ENCODE data around the gene UHRF2. TPM values are rescaled to one million over a fixed set of nuclear protein-coding genes. Genes with fewer than 3 reads are reported as not detected.

The UHRF2 gene
- total and polyA plus RNA-seq, 3 donors from 2014 or later: 36.4 to 59.2 (median 56.1) TPM

DNA sequence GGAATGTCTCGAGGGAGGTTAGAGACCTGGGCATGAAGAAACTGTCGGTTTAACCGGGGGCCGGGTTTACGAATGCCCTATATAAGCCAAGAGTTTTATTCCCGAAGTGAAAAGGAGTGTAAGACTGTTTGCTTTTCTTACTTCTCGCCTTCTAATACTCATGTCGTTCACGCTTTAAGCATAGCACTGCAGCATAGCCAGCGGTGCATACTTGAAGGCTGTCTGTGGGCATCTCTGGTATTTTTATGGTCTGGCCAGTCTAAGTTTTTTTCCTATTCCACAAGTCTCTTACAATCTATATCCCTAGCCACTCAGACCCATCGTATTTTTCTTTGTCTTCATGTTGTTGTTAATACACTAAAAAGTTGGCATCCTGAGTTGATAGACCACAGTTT is 1.2 kb downstream of the UHRF2 start:
- TF ChIP-seq, protein P1, sequence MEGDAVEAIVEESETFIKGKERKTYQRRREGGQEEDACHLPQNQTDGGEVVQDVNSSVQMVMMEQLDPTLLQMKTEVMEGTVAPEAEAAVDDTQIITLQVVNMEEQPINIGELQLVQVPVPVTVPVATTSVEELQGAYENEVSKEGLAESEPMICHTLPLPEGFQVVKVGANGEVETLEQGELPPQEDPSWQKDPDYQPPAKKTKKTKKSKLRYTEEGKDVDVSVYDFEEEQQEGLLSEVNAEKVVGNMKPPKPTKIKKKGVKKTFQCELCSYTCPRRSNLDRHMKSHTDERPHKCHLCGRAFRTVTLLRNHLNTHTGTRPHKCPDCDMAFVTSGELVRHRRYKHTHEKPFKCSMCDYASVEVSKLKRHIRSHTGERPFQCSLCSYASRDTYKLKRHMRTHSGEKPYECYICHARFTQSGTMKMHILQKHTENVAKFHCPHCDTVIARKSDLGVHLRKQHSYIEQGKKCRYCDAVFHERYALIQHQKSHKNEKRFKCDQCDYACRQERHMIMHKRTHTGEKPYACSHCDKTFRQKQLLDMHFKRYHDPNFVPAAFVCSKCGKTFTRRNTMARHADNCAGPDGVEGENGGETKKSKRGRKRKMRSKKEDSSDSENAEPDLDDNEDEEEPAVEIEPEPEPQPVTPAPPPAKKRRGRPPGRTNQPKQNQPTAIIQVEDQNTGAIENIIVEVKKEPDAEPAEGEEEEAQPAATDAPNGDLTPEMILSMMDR (IDR thresholded peaks at IDR 0.05): no peak
- Histone ChIP-seq H3K36me3 (ENCODE audit: low read depth, missing control alignments) (no peaks in the 10 kb centered on the region), H3K4me1 (peaks cover 9% of the 10 kb centered on the region), H3K27ac (peak overlapping the region; percentile 92 to 93), H3K4me3 (peak overlapping the region; percentile 70 to 92), H3K27me3 (no peaks in the 10 kb centered on the region), H3K9me3 (no peaks in the 10 kb centered on the region)
- intact Hi-C loops (cut with DNase I; ENCODE audit: low total_unique reads): no loop called here
- 1% methylated on average over 11 of the region's 11 CpGs for WGBS, 2 donors
- DNase-seq: no peak

DNA sequence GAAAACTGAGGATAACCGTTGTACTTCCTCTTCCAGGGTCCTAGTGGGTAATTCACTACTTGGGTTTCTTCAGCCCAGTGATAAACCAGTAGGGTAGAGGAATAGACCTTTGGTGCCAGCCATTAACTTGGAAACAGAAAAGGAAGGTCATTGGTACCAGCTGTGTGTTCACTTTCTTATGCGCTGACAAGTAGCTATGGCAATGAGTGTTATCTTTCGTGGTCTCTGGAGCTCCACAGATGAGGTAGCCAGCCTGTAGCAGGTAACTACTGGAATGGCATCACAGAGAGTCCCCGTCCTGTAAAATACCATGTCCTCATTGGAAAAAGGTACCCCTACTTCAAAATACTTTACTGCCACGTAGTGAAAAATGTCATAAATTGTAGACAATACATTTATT is 2.3 kb downstream of the UHRF2 start:
- peaks cover 9% of the 10 kb centered on the region for H3K4me1 ChIP-seq
- DNase-seq: no peak
- no peaks in the 10 kb centered on the region for H3K9me3 ChIP-seq
- no peak overlapping the region for H3K27ac ChIP-seq
- H3K36me3 ChIP-seq (ENCODE audit: low read depth, missing control alignments): no peaks in the 10 kb centered on the region
- no peaks in the 10 kb centered on the region for H3K27me3 ChIP-seq
- no peak overlapping the region for H3K4me3 ChIP-seq
- WGBS, 2 donors: 34 to 51% methylated on average over 5 of the region's 5 CpGs
- no peak for TF ChIP-seq POLR2A (IDR thresholded peaks at IDR 0.05)
- TF ChIP-seq, protein P1 (IDR thresholded peaks at IDR 0.05): no peak
- intact Hi-C loops (cut with DNase I; ENCODE audit: low total_unique reads): no loop called here

DNA sequence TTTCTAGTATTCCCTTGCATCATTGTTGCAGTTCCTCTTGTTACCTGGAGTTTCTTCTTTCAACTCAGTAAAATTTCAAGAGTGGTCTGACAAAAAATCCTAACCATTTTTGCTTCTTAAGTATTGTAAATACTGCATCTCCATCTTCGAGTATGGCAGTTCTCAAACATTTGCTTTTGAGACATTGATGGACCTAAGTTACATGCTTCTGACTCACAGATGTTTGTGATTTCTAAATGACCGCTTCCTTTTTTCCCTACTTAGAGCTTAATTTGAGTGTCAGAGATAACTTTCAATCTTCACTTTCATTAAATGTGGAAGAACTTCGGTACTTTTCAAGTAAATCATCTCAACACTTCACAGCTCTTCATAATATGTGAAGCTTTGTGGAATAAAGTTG is 4.2 kb downstream of the UHRF2 start:
- intact Hi-C loops (cut with DNase I; ENCODE audit: low total_unique reads): no loop called here

DNA sequence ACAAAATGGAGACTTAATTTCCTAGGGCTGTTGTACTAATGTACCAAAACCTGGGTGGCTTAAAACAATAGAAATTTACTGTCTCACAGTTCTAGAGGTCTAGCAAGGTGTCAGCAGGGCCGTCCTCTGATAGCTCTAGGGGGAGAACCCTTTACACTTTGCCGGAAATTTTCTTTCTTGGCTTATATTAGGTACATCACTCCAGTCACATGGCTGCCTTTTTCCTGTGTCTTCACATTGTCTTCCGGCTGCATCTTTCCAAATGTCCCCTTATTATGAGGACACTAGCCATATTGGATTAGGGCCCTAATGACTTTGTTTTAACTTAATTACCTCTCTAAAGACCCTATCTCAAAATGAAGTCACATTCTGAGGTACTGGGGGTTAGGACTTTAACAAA is 5.8 kb downstream of the UHRF2 start:
- no peak for DNase-seq
- no peaks in the 10 kb centered on the region for H3K27me3 ChIP-seq
- no peak overlapping the region for H3K27ac ChIP-seq
- WGBS, 2 donors: 73 to 85% methylated on average over 3 of the region's 3 CpGs
- H3K9me3 ChIP-seq: no peaks in the 10 kb centered on the region
- TF ChIP-seq, protein P1 (IDR thresholded peaks at IDR 0.05): no peak
- no peak for TF ChIP-seq POLR2A (IDR thresholded peaks at IDR 0.05)
- no peaks in the 10 kb centered on the region for H3K36me3 ChIP-seq (ENCODE audit: low read depth, missing control alignments)
- no peak overlapping the region for H3K4me3 ChIP-seq
- intact Hi-C loops (cut with DNase I; ENCODE audit: low total_unique reads): no loop called here
- peaks cover 9% of the 10 kb centered on the region for H3K4me1 ChIP-seq

More for the DNA sequence above, 4.2 kb downstream of the UHRF2 start:
- peaks cover 9% of the 10 kb centered on the region for H3K4me1 ChIP-seq
- no peaks in the 10 kb centered on the region for H3K36me3 ChIP-seq (ENCODE audit: low read depth, missing control alignments)
- H3K27me3 ChIP-seq: no peaks in the 10 kb centered on the region
- H3K27ac ChIP-seq: no peak overlapping the region
- TF ChIP-seq, protein P1 (IDR thresholded peaks at IDR 0.05): no peak
- no peak for TF ChIP-seq POLR2A (IDR thresholded peaks at IDR 0.05)
- no peak overlapping the region for H3K4me3 ChIP-seq
- no peak for DNase-seq
- 43 to 48% methylated on average over 3 of the region's 3 CpGs for WGBS, 2 donors
- no peaks in the 10 kb centered on the region for H3K9me3 ChIP-seq

DNA sequence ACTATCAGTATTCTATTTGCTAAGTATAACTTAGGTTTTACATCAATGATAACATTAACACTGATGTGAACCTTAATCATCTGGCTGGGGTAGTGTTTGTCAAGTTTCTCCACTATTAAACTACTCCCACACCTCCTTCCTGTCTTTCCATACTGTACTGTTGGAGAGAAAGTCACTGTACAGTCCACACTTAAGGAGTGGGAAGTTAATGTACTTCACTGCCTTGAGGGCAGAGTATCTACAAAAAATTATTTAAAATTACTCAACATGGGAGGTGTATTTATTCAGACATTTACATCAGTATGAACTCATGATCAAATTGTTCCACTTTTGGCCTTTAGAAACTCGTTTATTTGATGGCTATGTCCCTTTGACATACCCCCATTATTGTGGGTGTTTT is 11.9 kb downstream of the UHRF2 start:
- no peak for DNase-seq
- no peaks in the 10 kb centered on the region for H3K27me3 ChIP-seq
- H3K36me3 ChIP-seq (ENCODE audit: low read depth, missing control alignments): no peaks in the 10 kb centered on the region
- 51 to 53% methylated on average over 1 of the region's 1 CpG for WGBS, 2 donors
- H3K4me3 ChIP-seq: no peak overlapping the region
- H3K4me1 ChIP-seq: no peaks in the 10 kb centered on the region
- intact Hi-C loops (cut with DNase I; ENCODE audit: low total_unique reads): no loop called here
- no peak for TF ChIP-seq POLR2A (IDR thresholded peaks at IDR 0.05)
- TF ChIP-seq, protein P1 (IDR thresholded peaks at IDR 0.05): no peak
- H3K9me3 ChIP-seq: no peaks in the 10 kb centered on the region
- H3K27ac ChIP-seq: no peak overlapping the region
